Glutamatergic neuron (in vitro differentiated cells): ENCODE results near the gene HSPG2. TPM values are rescaled to one million over a fixed set of nuclear protein-coding genes. Genes with fewer than 3 reads are reported as not detected.

Experiments
- DNase-seq: peaks from one replicate; pipeline ENCODE4 v3.0.0; 2022
- H3K27ac Mint-ChIP-seq: one replicate; pipeline ENCODE4 v1.8.0; 2020; ENCODE audit warnings: mild to moderate bottlenecking, mixed read lengths, inconsistent platforms; ENCODE audit not compliant: unreplicated experiment
- H3K27me3 Mint-ChIP-seq: one replicate; pipeline ENCODE4 v1.8.0; 2020; ENCODE audit warnings: mild to moderate bottlenecking, moderate library complexity, mixed read lengths, inconsistent platforms; ENCODE audit not compliant: unreplicated experiment
- H3K36me3 Mint-ChIP-seq: one replicate; pipeline ENCODE4 v1.8.0; 2020; ENCODE audit warnings: mild to moderate bottlenecking, mixed read lengths, inconsistent platforms; ENCODE audit not compliant: unreplicated experiment
- H3K4me1 Mint-ChIP-seq: one replicate; pipeline ENCODE4 v1.8.0; 2020; ENCODE audit warnings: mild to moderate bottlenecking, low read depth, mixed read lengths, inconsistent platforms; ENCODE audit not compliant: unreplicated experiment
- H3K4me3 Mint-ChIP-seq: one replicate; pipeline ENCODE4 v1.8.0; 2020; ENCODE audit warnings: mild to moderate bottlenecking, mixed read lengths, inconsistent platforms; ENCODE audit not compliant: unreplicated experiment
- H3K9me3 Mint-ChIP-seq: one replicate; pipeline ENCODE4 v1.8.0; 2020; ENCODE audit warnings: mild to moderate bottlenecking, moderate library complexity, mixed read lengths, inconsistent platforms; ENCODE audit not compliant: unreplicated experiment
- CTCF ChIP-seq: fragments of 200-600 bp; sonication (generic); IDR thresholded peaks from one replicate; pipeline ENCODE4 v1.5.0; 2021; ENCODE audit not compliant: partially characterized antibody, unreplicated experiment
- total RNA-seq: library from RNA; stranded (reverse); fragmentation: NEBNext Ultra II Directional; extraction: Animal tissue kit (Norgen Biotek cat#: 25700); gene quantifications from one replicate; pipeline ENCODE4 v1.2.1, GENCODE V29; 2021; ENCODE audit not compliant: unreplicated experiment

The HSPG2 gene
- total RNA-seq, 1 donor from 2014 or later, result 3.3 TPM

GRCh38 chr1:21878009-21878773, 58.9 kb downstream of the HSPG2 start:
- peaks cover 1% of the 10 kb centered on the region for H3K27me3 Mint-ChIP-seq
- H3K36me3 Mint-ChIP-seq, result no peaks in the 10 kb centered on the region
- DNase-seq, result no peak
- no peak overlapping the region for H3K27ac Mint-ChIP-seq
- no peaks in the 10 kb centered on the region for H3K4me1 Mint-ChIP-seq
- TF ChIP-seq CTCF, result no peak
- H3K9me3 Mint-ChIP-seq, result no peaks in the 10 kb centered on the region
- H3K4me3 Mint-ChIP-seq, result no peak overlapping the region

- Mint-ChIP-seq H3K9me3 (no peaks in the 10 kb centered on the region), H3K27ac (no peak overlapping the region), H3K4me3 (no peak overlapping the region), H3K4me1 (no peaks in the 10 kb centered on the region), H3K27me3 (peaks cover 1% of the 10 kb centered on the region), H3K36me3 (no peaks in the 10 kb centered on the region)
- DNase-seq, result no peak
- TF ChIP-seq CTCF, result no peak
These were observed 60.8 kb downstream of the HSPG2 start for GRCh38 chr1:21876267-21876666.

GRCh38 chr1:21875621-21876063, 61.5 kb downstream of the HSPG2 start:
- peaks cover 1% of the 10 kb centered on the region for H3K27me3 Mint-ChIP-seq
- H3K27ac Mint-ChIP-seq, result no peak overlapping the region
- DNase-seq, result no peak
- no peaks in the 10 kb centered on the region for H3K4me1 Mint-ChIP-seq
- no peak for TF ChIP-seq CTCF
- H3K4me3 Mint-ChIP-seq, result no peak overlapping the region
- no peaks in the 10 kb centered on the region for H3K36me3 Mint-ChIP-seq
- H3K9me3 Mint-ChIP-seq, result no peaks in the 10 kb centered on the region

GRCh38 chr1:21874778-21875547, 62.1 kb downstream of the HSPG2 start:
- Mint-ChIP-seq H3K27me3 (peaks cover 1% of the 10 kb centered on the region), H3K4me1 (no peaks in the 10 kb centered on the region), H3K9me3 (no peaks in the 10 kb centered on the region), H3K36me3 (no peaks in the 10 kb centered on the region), H3K4me3 (no peak overlapping the region), H3K27ac (no peak overlapping the region)
- no peak for TF ChIP-seq CTCF
- DNase-seq, result no peak

DNA sequence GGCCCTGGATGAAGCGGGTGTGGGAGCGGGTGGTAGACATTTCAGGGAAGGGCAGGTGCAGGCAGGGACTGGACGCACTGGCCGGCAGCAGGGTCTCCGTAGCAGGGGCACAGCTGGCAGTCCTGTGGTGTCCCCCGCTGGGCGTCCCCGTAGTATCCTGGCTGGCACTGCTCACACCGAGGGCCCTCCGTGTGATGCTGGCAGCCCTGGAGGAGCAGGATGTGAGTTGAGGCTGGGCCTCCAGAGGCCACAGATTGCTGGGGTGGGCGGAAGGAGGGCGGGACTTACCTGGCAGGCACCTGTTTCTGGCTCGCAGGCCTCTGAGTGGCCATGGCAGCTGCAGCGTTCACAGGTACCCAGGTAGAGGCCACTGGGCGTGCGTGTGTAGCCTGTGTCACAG, 62.8 kb downstream of the HSPG2 start:
- DNase-seq, result no peak
- no peak overlapping the region for H3K27ac Mint-ChIP-seq
- TF ChIP-seq CTCF, result no peak
- no peaks in the 10 kb centered on the region for H3K4me1 Mint-ChIP-seq
- peaks cover 1% of the 10 kb centered on the region for H3K27me3 Mint-ChIP-seq
- H3K36me3 Mint-ChIP-seq, result no peaks in the 10 kb centered on the region
- no peak overlapping the region for H3K4me3 Mint-ChIP-seq
- no peaks in the 10 kb centered on the region for H3K9me3 Mint-ChIP-seq
